ENCODE data around the gene BCKDK.

Gene BCKDK

GRCh38 chr16:31080035-31080629 is 28.1 kb upstream of the BCKDK start:
- no peak for DNase-seq (ENCODE audit: low spot score)

- DNase-seq (ENCODE audit: low spot score) = no peak
Observed at GRCh38 chr16:31080756-31081419, 27.3 kb upstream of the BCKDK start.

- DNase-seq (ENCODE audit: low spot score) = peak; percentile 27
Observed at GRCh38 chr16:31081428-31082351, 26.5 kb upstream of the BCKDK start.

GRCh38 chr16:31082368-31083045 is 25.7 kb upstream of the BCKDK start:
- DNase-seq (ENCODE audit: low spot score) = no peak

- no peak for DNase-seq (ENCODE audit: low spot score)
Observed at GRCh38 chr16:31083081-31083480, 25.1 kb upstream of the BCKDK start.

- DNase-seq (ENCODE audit: low spot score) = no peak
Observed at GRCh38 chr16:31083556-31083955, 24.6 kb upstream of the BCKDK start.

- no peak for DNase-seq (ENCODE audit: low spot score)
Observed at GRCh38 chr16:31083981-31084380, 24.2 kb upstream of the BCKDK start.

GRCh38 chr16:31084584-31085302 is 23.4 kb upstream of the BCKDK start:
- DNase-seq (ENCODE audit: low spot score) = no peak

- DNase-seq (ENCODE audit: low spot score) = no peak
Observed at GRCh38 chr16:31085411-31085810, 22.8 kb upstream of the BCKDK start.

- no peak for DNase-seq (ENCODE audit: low spot score)
Observed at GRCh38 chr16:31085873-31086628, 22.1 kb upstream of the BCKDK start.

GRCh38 chr16:31086629-31086906 is 21.6 kb upstream of the BCKDK start:
- no peak for DNase-seq (ENCODE audit: low spot score)

- DNase-seq (ENCODE audit: low spot score) = no peak
Observed at GRCh38 chr16:31087481-31087880, 20.7 kb upstream of the BCKDK start.

- no peak for DNase-seq (ENCODE audit: low spot score)
Observed at GRCh38 chr16:31087971-31088370, 20.2 kb upstream of the BCKDK start.

- no peak for DNase-seq (ENCODE audit: low spot score)
Observed at GRCh38 chr16:31088459-31089183, 19.6 kb upstream of the BCKDK start, which contains the start of gene PRSS53. Gene PRSS53 (minus strand): TSS chr16:31088943. CDS start chr16:31088809, 134 bp downstream.

GRCh38 chr16:31089199-31089598 is 19.0 kb upstream of the BCKDK start:
- no peak for DNase-seq (ENCODE audit: low spot score)

- no peak for DNase-seq (ENCODE audit: low spot score)
Observed at GRCh38 chr16:31090540-31090939, 17.6 kb upstream of the BCKDK start.

GRCh38 chr16:31092330-31092729 is 15.9 kb upstream of the BCKDK start:
- no peak for DNase-seq (ENCODE audit: low spot score)

GRCh38 chr16:31093132-31093703 is 15.0 kb upstream of the BCKDK start:
- DNase-seq (ENCODE audit: low spot score) = peak; percentile 32

GRCh38 chr16:31094088-31094423 is 14.1 kb upstream of the BCKDK start:
- peak; percentile 33 for DNase-seq (ENCODE audit: low spot score)
